HCT116 (cell line): ENCODE results near the gene REPS2. TPM values are rescaled to one million over a fixed set of nuclear protein-coding genes. Genes with fewer than 3 reads are reported as not detected.

Source experiments
- ATAC-seq: fragments of 200-7000 bp; cut with Tn5 transposase; 2 replicates; pipeline ENCODE4 v1.9.1; 2020; ENCODE audit warnings: mild to moderate bottlenecking, moderate library complexity
- BruUV-seq: library from RNA; stranded (reverse); fragments of 400-500 nt; replicated peaks from 2 replicates; lab custom pipeline; 2021; lab: Mats Ljungman, UMichigan
- CTCF ChIA-PET: fragments of 300-600 bp; sonication (Branson Sonifier 250); formaldehyde crosslinking; loops from one replicate; lab custom pipeline; 2021; ENCODE audit warnings: antibody characterized with exemption; lab: Charles Lee
- POLR2A ChIA-PET: fragments of 300-600, 350-600 bp; sonication (Branson Sonifier 250); formaldehyde crosslinking; loops from one replicate; lab custom pipeline; 2021; ENCODE audit warnings: antibody characterized with exemption; lab: Charles Lee
- RAD21 ChIA-PET, 2 experiments: fragments of 300-600 bp; sonication (Branson Sonifier 250); formaldehyde crosslinking; loops; one replicate each; lab custom pipeline; 2023; ENCODE audit warnings: low total read pairs in 2 of 2; ENCODE audit not compliant: uncharacterized antibody in 2 of 2, unreplicated experiment in 2 of 2, low non-redundant PET in 1 of 2; lab: Charles Lee
- DNase-seq: peaks from one replicate; pipeline ENCODE4 v3.0.0-alpha.2; 2010; ENCODE audit warnings: low read depth, low spot score
- H2AFZ ChIP-seq: fragments of 200-600 bp; shearing (Covaris generic), sonication (generic); 2 replicates; pipeline ENCODE4 v1.6.1; 2017; ENCODE audit warnings: low read depth, mixed run types, mixed read lengths, antibody characterized with exemption, low read length; ENCODE audit not compliant: poor library complexity, severe bottlenecking
- H3K27ac ChIP-seq: 2 replicates; pipeline ENCODE4 v1.5.1; 2012; ENCODE audit warnings: low read depth, low read length
- H3K27me3 ChIP-seq: fragments of 200-600 bp; sonication (generic); 2 replicates; pipeline ENCODE4 v1.6.1; 2016; ENCODE audit warnings: mixed run types, low read length, mixed read lengths; ENCODE audit not compliant: insufficient read depth
- H3K36me3 ChIP-seq, 2 experiments: fragments of 200-500 bp in 1 of 2; fragments of 200-600 bp in 1 of 2; sonication (Bioruptor generic) in 1 of 2; sonication (generic) in 1 of 2; 2 replicates each; pipeline versions ENCODE4 v1.5.1 to v1.6.1; 2014 to 2016; ENCODE audit warnings: low read length in 2 of 2, inconsistent platforms in 1 of 2, mixed read lengths in 1 of 2, mixed run types in 1 of 2; ENCODE audit not compliant: insufficient read depth in 2 of 2, control insufficient read depth in 1 of 2
- H3K4me1 ChIP-seq, 2 experiments: fragments of 200-600 bp in 1 of 2; sonication (generic) in 1 of 2; 2 replicates each; pipeline versions ENCODE4 v1.5.1 to v1.6.1; 2012 to 2017; ENCODE audit warnings: low read length in 2 of 2, inconsistent platforms in 1 of 2, mild to moderate bottlenecking in 1 of 2, mixed read lengths in 1 of 2, mixed run types in 1 of 2, moderate library complexity in 1 of 2; ENCODE audit not compliant: insufficient read depth in 2 of 2, control insufficient read depth in 1 of 2
- H3K4me2 ChIP-seq: fragments of 200-600 bp; sonication (generic); 2 replicates; pipeline ENCODE4 v1.6.1; 2017; ENCODE audit warnings: mixed run types, low read length, mixed read lengths
- H3K4me3 ChIP-seq, 2 experiments: fragments of 200-600 bp in 1 of 2; sonication (generic) in 1 of 2; replicated peaks in 1 of 2; 2 replicates each; pipeline ENCODE4 v1.5.1; 2011 to 2016; ENCODE audit warnings: low read length in 2 of 2, control low read depth in 1 of 2, low read depth in 1 of 2, mild to moderate bottlenecking in 1 of 2, mixed read lengths in 1 of 2, mixed run types in 1 of 2
- H3K79me2 ChIP-seq: fragments of 200-600 bp; sonication (generic); 2 replicates; pipeline ENCODE4 v1.6.1; 2017; ENCODE audit warnings: mild to moderate bottlenecking, mixed run types, low read length, moderate library complexity, mixed read lengths; ENCODE audit not compliant: insufficient read depth
- H3K9ac ChIP-seq: fragments of 200-600 bp; sonication (generic); 2 replicates; pipeline ENCODE4 v1.6.1; 2016; ENCODE audit warnings: low read length, mixed read lengths
- H3K9me2 ChIP-seq: fragments of 200-600 bp; sonication (generic), shearing (Covaris generic); 2 replicates; pipeline ENCODE4 v1.6.1; 2017; ENCODE audit warnings: mixed run types, mild to moderate bottlenecking, moderate library complexity; ENCODE audit not compliant: insufficient read depth
- H3K9me3 ChIP-seq, 2 experiments: fragments of 200-500 bp in 1 of 2; fragments of 200-600 bp in 1 of 2; sonication (Bioruptor generic) in 1 of 2; sonication (generic) in 1 of 2; 2 replicates each; pipeline ENCODE4 v1.6.1; 2014 to 2017; ENCODE audit warnings: low read length in 2 of 2, mixed read lengths in 2 of 2, inconsistent platforms in 1 of 2, low read depth in 1 of 2, mild to moderate bottlenecking in 1 of 2, mixed run types in 1 of 2, moderate library complexity in 1 of 2; ENCODE audit not compliant: control insufficient read depth in 1 of 2, insufficient read depth in 1 of 2
- H4K20me1 ChIP-seq: fragments of 200-600 bp; sonication (generic), shearing (Covaris generic); 2 replicates; pipeline ENCODE4 v1.6.1; 2017; ENCODE audit warnings: mixed run types, mild to moderate bottlenecking, moderate library complexity; ENCODE audit not compliant: insufficient read depth
- CBX3 ChIP-seq: IDR thresholded peaks from 2 replicates; pipeline ENCODE4 v1.6.1; 2012; ENCODE audit warnings: low read depth
- CEBPB ChIP-seq: IDR thresholded peaks from 2 replicates; pipeline ENCODE4 v1.6.1; 2012; ENCODE audit warnings: low read depth
- EGR1 ChIP-seq: IDR thresholded peaks from 2 replicates; pipeline ENCODE4 v1.6.1; 2012; ENCODE audit warnings: low read depth
- EZH2 ChIP-seq: fragments of 200-600 bp; sonication (generic); IDR thresholded peaks from 2 replicates; pipeline ENCODE4 v1.6.1; 2017; ENCODE audit warnings: antibody characterized with exemption, mixed run types
- FOSL1 ChIP-seq: IDR thresholded peaks from 2 replicates; pipeline ENCODE4 v1.6.1; 2012; ENCODE audit warnings: low read depth
- JUND ChIP-seq: IDR thresholded peaks from 2 replicates; pipeline ENCODE4 v1.6.1; 2012
- RAD21 ChIP-seq: IDR thresholded peaks from 2 replicates; pipeline ENCODE4 v1.6.1; 2012; ENCODE audit warnings: low read depth, mild to moderate bottlenecking
- SIN3A ChIP-seq: IDR thresholded peaks from 2 replicates; pipeline ENCODE4 v1.6.1; 2012; ENCODE audit warnings: low read depth
- SP1 ChIP-seq: IDR thresholded peaks from 2 replicates; pipeline ENCODE4 v1.6.1; 2012; ENCODE audit warnings: low read depth
- SRF ChIP-seq: IDR thresholded peaks from 2 replicates; pipeline ENCODE4 v1.6.1; 2012; ENCODE audit warnings: low read depth
- YY1 ChIP-seq: IDR thresholded peaks from 2 replicates; pipeline ENCODE4 v1.6.1; 2011; ENCODE audit warnings: low read length, low read depth, moderate library complexity, mild to moderate bottlenecking; ENCODE audit not compliant: insufficient replicate concordance; ENCODE audit errors: extremely low read depth
- ZFX ChIP-seq: fragments of 450-650 bp; IDR thresholded peaks from 2 replicates; pipeline ENCODE4 v1.6.1; 2017
- intact Hi-C: fragments of 100-400 bp; cut with micrococcal nuclease; formaldehyde crosslinking; loops from 2 replicates; pipeline ENCODE4 v1.10.0; 2022
- total RNA-seq: library from RNA; stranded (reverse); gene quantifications from one replicate; pipeline ENCODE4 v1.2.1, GENCODE V29; 2021; ENCODE audit not compliant: unreplicated experiment
- TF ChIP-seq, protein P1 (sequence below): IDR thresholded peaks from 2 replicates; pipeline ENCODE4 v1.6.1; 2012
- TF ChIP-seq, protein P2 (sequence below): IDR thresholded peaks from 2 replicates; pipeline ENCODE4 v1.6.1; 2011; ENCODE audit warnings: mild to moderate bottlenecking, low read length, moderate library complexity; ENCODE audit not compliant: insufficient replicate concordance; ENCODE audit errors: extremely low read depth
- TF ChIP-seq, protein P3 (sequence below): IDR thresholded peaks from 2 replicates; pipeline ENCODE4 v1.6.1; 2012
- TF ChIP-seq, protein P4 (sequence below), 3 experiments: fragments of 200-600 bp in 1 of 3; sonication (generic) in 1 of 3; IDR thresholded peaks in 2 of 3; conservative IDR thresholded peaks in 1 of 3; 2 replicates each; pipeline ENCODE4 v1.5.1; 2012 to 2017; ENCODE audit warnings: low read depth in 2 of 3, low read length in 2 of 3, antibody characterized with exemption in 1 of 3, borderline replicate concordance in 1 of 3, control low read depth in 1 of 3, mild to moderate bottlenecking in 1 of 3, mixed read lengths in 1 of 3, mixed run types in 1 of 3, moderate library complexity in 1 of 3; ENCODE audit not compliant: insufficient read depth in 1 of 3

The REPS2 gene
- total RNA-seq, 1 experiment from 2014 or later, result 4.5 TPM

DNA sequence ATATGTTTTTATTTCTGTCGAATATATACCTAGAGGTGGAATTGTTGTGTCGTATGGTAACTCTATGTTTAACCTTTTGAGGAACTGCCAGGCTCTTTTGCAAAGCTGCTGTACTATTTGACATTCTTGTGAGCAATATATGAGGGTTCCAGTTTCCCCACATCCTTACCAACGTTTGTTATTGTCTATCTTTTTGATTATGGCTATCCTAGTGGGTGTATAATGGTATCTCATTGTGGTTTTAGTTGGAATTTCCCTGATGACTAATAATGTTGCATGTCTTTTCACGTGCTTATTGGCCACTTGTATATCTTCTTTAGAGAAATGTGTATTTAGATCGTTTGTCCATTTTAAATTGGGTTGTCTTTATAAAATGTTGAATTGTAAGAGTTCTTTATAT is 24.5 kb downstream of the REPS2 start:
- H3K27me3 ChIP-seq, result no peaks in the 10 kb centered on the region
- ChIA-PET POLR2A (no interaction called here), RAD21 (no interaction called here), CTCF (no interaction called here)
- no peaks in the 10 kb centered on the region for H3K9me3 ChIP-seq
- ATAC-seq (no peak), DNase-seq (no peak)
- no peak for TF ChIP-seq SRF
- TF ChIP-seq, protein P1, sequence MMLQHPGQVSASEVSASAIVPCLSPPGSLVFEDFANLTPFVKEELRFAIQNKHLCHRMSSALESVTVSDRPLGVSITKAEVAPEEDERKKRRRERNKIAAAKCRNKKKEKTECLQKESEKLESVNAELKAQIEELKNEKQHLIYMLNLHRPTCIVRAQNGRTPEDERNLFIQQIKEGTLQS, result no peak
- TF ChIP-seq CBX3, result no peak
- TF ChIP-seq, protein P2, sequence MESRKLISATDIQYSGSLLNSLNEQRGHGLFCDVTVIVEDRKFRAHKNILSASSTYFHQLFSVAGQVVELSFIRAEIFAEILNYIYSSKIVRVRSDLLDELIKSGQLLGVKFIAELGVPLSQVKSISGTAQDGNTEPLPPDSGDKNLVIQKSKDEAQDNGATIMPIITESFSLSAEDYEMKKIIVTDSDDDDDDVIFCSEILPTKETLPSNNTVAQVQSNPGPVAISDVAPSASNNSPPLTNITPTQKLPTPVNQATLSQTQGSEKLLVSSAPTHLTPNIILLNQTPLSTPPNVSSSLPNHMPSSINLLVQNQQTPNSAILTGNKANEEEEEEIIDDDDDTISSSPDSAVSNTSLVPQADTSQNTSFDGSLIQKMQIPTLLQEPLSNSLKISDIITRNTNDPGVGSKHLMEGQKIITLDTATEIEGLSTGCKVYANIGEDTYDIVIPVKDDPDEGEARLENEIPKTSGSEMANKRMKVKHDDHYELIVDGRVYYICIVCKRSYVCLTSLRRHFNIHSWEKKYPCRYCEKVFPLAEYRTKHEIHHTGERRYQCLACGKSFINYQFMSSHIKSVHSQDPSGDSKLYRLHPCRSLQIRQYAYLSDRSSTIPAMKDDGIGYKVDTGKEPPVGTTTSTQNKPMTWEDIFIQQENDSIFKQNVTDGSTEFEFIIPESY, result no peak
- TF ChIP-seq, protein P3, sequence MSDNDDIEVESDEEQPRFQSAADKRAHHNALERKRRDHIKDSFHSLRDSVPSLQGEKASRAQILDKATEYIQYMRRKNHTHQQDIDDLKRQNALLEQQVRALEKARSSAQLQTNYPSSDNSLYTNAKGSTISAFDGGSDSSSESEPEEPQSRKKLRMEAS, result no peak
- TF ChIP-seq, protein P4, sequence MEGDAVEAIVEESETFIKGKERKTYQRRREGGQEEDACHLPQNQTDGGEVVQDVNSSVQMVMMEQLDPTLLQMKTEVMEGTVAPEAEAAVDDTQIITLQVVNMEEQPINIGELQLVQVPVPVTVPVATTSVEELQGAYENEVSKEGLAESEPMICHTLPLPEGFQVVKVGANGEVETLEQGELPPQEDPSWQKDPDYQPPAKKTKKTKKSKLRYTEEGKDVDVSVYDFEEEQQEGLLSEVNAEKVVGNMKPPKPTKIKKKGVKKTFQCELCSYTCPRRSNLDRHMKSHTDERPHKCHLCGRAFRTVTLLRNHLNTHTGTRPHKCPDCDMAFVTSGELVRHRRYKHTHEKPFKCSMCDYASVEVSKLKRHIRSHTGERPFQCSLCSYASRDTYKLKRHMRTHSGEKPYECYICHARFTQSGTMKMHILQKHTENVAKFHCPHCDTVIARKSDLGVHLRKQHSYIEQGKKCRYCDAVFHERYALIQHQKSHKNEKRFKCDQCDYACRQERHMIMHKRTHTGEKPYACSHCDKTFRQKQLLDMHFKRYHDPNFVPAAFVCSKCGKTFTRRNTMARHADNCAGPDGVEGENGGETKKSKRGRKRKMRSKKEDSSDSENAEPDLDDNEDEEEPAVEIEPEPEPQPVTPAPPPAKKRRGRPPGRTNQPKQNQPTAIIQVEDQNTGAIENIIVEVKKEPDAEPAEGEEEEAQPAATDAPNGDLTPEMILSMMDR (IDR thresholded peaks at IDR 0.05 in 2 of 3, conservative IDR thresholded peaks at IDR 0.05 in 1 of 3; ENCODE audit: borderline replicate concordance in 1 of 3, insufficient read depth in 1 of 3, low read depth in 2 of 3, low read length in 2 of 3), result no peak
- no peak for TF ChIP-seq CEBPB
- no peak for TF ChIP-seq SIN3A
- TF ChIP-seq FOSL1, result no peak
- TF ChIP-seq SP1, result no peak
- no peak for TF ChIP-seq EZH2
- no peak for TF ChIP-seq EGR1
- no peak for TF ChIP-seq RAD21
- no peak for TF ChIP-seq JUND
- TF ChIP-seq ZFX, result no peak
- TF ChIP-seq YY1, result no peak
- no peak overlapping the region for H3K4me3 ChIP-seq
- H3K4me2 ChIP-seq, result peak overlapping the region; percentile 25; the same call in 1 of the 2 replicates
- no peak overlapping the region for H2AFZ ChIP-seq
- intact Hi-C loops, result no loop called here
- H3K79me2 ChIP-seq, result no peaks in the 10 kb centered on the region
- H3K36me3 ChIP-seq, result no peaks in the 10 kb centered on the region
- no peaks in the 10 kb centered on the region for H3K9me2 ChIP-seq
- BruUV-seq, result no TSS peak
- no peak overlapping the region for H3K9ac ChIP-seq
- peaks cover 0 to 12% of the 10 kb centered on the region in 2 experiments; a peak in 2 of 4 replicates for H3K4me1 ChIP-seq
- H4K20me1 ChIP-seq, result no peaks in the 10 kb centered on the region
- H3K27ac ChIP-seq, result no peak overlapping the region
